Measurements from ENCODE around the gene RYR3. TPM values are rescaled to one million over a fixed set of nuclear protein-coding genes. Genes with fewer than 3 reads are reported as not detected.

RYR3 gene
- total and polyA plus RNA-seq, 2 donors (not counting 1 experiment from before 2014, with no cell fraction given) = not detected

DNA sequence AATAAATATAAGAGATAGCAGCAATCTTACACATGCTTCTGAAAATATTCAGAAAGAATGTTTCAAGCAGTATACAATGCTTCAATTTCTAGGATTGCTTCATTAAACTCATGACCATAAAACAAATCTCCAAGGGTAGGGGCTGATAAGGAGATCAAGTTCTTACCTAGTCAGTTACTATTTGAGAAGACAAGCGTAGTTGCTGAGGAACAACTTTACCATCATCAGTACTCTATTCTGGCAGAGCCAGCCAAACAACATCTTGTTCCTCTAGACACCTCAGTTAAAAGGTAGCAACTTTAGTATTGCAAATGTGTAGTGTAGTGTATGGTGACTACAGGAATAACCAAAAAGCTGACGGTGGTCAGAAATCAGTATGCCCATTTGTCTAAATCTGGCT lies 572.2 kb downstream of the RYR3 start:
- no peak overlapping the region for H3K4me3 ChIP-seq (ENCODE audit: control extremely low read depth in 1 of 5, extremely low read depth in 1 of 5, insufficient read depth in 1 of 5, low read depth in 2 of 5, low read length in 4 of 5)
- no peak overlapping the region for H3K9ac ChIP-seq (ENCODE audit: low read length)
- no peak overlapping the region for H3K27ac ChIP-seq (ENCODE audit: low read length in 2 of 2)
- H3K4me2 ChIP-seq (replicated peaks; ENCODE audit: low read depth, low read length, poor library complexity, severe bottlenecking) = no peak overlapping the region
- Mint-ChIP-seq H3K27me3 (no peaks in the 10 kb centered on the region), H3K4me1 (no peaks in the 10 kb centered on the region), H3K9me3 (ENCODE audit: insufficient read depth) (peaks cover 9% of the 10 kb centered on the region), H3K4me3 (no peak overlapping the region), H3K27ac (no peak overlapping the region)
- no peak for DNase-seq
- no CpG with 5 or more reads among the region's 2 CpGs for WGBS (ENCODE audit: insufficient coverage)
- ATAC-seq (ENCODE audit: low read depth) = no peak
- CTCF ChIA-PET = no interaction called here
- TF ChIP-seq EZH2 (IDR thresholded peaks at IDR 0.05; ENCODE audit: borderline replicate concordance, insufficient read depth, low read depth, low read length, poor library complexity, severe bottlenecking) (no peak), CTCF (IDR thresholded peaks at IDR 0.05) (no peak)
- no peaks in the 10 kb centered on the region for H4K20me1 ChIP-seq (ENCODE audit: control insufficient read depth, insufficient read depth, low read length, poor library complexity, severe bottlenecking)
- H2AFZ ChIP-seq (ENCODE audit: insufficient read depth, low read depth, low read length, poor library complexity, severe bottlenecking) = no peak overlapping the region
- H3K79me2 ChIP-seq (ENCODE audit: control insufficient read depth, insufficient read depth, low read length) = no peaks in the 10 kb centered on the region
- H3K36me3 ChIP-seq (replicated peaks in 1 of 2; ENCODE audit: control extremely low read depth in 1 of 2, control insufficient read depth in 1 of 2, extremely low read depth in 1 of 2, insufficient read depth in 2 of 2, low read length in 1 of 2) = no peaks in the 10 kb centered on the region
- H3K9me3 ChIP-seq (ENCODE audit: control extremely low read depth in 1 of 3, control insufficient read depth in 2 of 3, insufficient read depth in 1 of 3, low read length in 2 of 3) = peaks cover 1 to 9% (median 5%) of the 10 kb centered on the region in 3 donors
- no peaks in the 10 kb centered on the region for H3K27me3 ChIP-seq (replicated peaks in 1 of 4; ENCODE audit: control extremely low read depth in 1 of 4, control insufficient read depth in 3 of 4, insufficient read depth in 4 of 4, low read length in 3 of 4)
- intact Hi-C loops (cut with micrococcal nuclease) = no loop called here
- POLR2A ChIA-PET = no interaction called here
- H3K4me1 ChIP-seq (ENCODE audit: control insufficient read depth in 2 of 2, insufficient read depth in 2 of 2, low read length in 2 of 2) = no peaks in the 10 kb centered on the region

DNA sequence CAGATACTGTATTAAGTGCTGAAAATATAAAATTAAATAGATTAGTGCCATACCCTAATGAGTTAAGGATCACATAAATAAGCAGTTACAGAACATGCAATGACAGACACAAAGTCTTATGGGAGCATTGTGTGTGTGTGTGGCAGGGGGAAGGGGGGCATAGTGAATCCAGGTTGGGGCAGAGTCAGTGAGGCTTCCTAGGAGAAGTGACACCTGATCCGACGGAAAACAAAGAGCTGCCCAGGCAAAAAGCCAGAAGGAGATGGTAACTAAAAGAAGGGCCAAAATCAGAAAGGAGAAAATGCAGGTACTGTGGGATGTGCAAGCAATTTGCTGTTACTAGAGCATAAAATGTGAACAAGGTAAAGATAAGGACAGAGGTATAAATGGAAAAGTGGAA lies 577.4 kb downstream of the RYR3 start:
- no peaks in the 10 kb centered on the region for H3K4me1 ChIP-seq (ENCODE audit: control insufficient read depth in 2 of 2, insufficient read depth in 2 of 2, low read length in 2 of 2)
- H3K79me2 ChIP-seq (ENCODE audit: control insufficient read depth, insufficient read depth, low read length) = no peaks in the 10 kb centered on the region
- no peak for ATAC-seq (ENCODE audit: low read depth)
- H3K9ac ChIP-seq (ENCODE audit: low read length) = no peak overlapping the region
- no peak overlapping the region for H3K4me2 ChIP-seq (replicated peaks; ENCODE audit: low read depth, low read length, poor library complexity, severe bottlenecking)
- peaks cover 2 to 9% (median 5%) of the 10 kb centered on the region in 3 donors for H3K9me3 ChIP-seq (ENCODE audit: control extremely low read depth in 1 of 3, control insufficient read depth in 2 of 3, insufficient read depth in 1 of 3, low read length in 2 of 3)
- WGBS (ENCODE audit: insufficient coverage) = 75% methylated on average over 2 of the region's 2 CpGs
- Mint-ChIP-seq H3K27me3 (no peaks in the 10 kb centered on the region), H3K4me1 (peaks cover 5% of the 10 kb centered on the region), H3K4me3 (no peak overlapping the region), H3K9me3 (ENCODE audit: insufficient read depth) (peaks cover 9% of the 10 kb centered on the region), H3K27ac (no peak overlapping the region)
- no peak overlapping the region for H2AFZ ChIP-seq (ENCODE audit: insufficient read depth, low read depth, low read length, poor library complexity, severe bottlenecking)
- TF ChIP-seq CTCF (IDR thresholded peaks at IDR 0.05) (no peak), EZH2 (IDR thresholded peaks at IDR 0.05; ENCODE audit: borderline replicate concordance, insufficient read depth, low read depth, low read length, poor library complexity, severe bottlenecking) (no peak)
- H3K27me3 ChIP-seq (replicated peaks in 1 of 4; ENCODE audit: control extremely low read depth in 1 of 4, control insufficient read depth in 3 of 4, insufficient read depth in 4 of 4, low read length in 3 of 4) = no peaks in the 10 kb centered on the region
- CTCF ChIA-PET = no interaction called here
- no peak overlapping the region for H3K4me3 ChIP-seq (ENCODE audit: control extremely low read depth in 1 of 5, extremely low read depth in 1 of 5, insufficient read depth in 1 of 5, low read depth in 2 of 5, low read length in 4 of 5)
- no peak overlapping the region for H3K27ac ChIP-seq (ENCODE audit: low read length in 2 of 2)
- POLR2A ChIA-PET = no interaction called here
- no peaks in the 10 kb centered on the region for H4K20me1 ChIP-seq (ENCODE audit: control insufficient read depth, insufficient read depth, low read length, poor library complexity, severe bottlenecking)
- no peak for DNase-seq
- intact Hi-C loops (cut with micrococcal nuclease) = no loop called here
- H3K36me3 ChIP-seq (replicated peaks in 1 of 2; ENCODE audit: control extremely low read depth in 1 of 2, control insufficient read depth in 1 of 2, extremely low read depth in 1 of 2, insufficient read depth in 2 of 2, low read length in 1 of 2) = no peaks in the 10 kb centered on the region
